ENCODE results near the gene POLE2. TPM values are rescaled to one million over a fixed set of nuclear protein-coding genes. Genes with fewer than 3 reads are reported as not detected.
"Not testable (repeated sequence)": the region's sequence is repeated elsewhere in the genome, so short reads cannot be mapped to it uniquely, and the experiment has no call there.

The POLE2 gene
- total RNA-seq, 1 experiment from 2014 or later, result 11.5 TPM

- CTCF ChIA-PET, result no interaction called here
- no TSS peak for BruUV-seq (replicated peaks)
- intact Hi-C loops (cut with micrococcal nuclease; ENCODE audit: unreplicated experiment), result no loop called here
Observed at GRCh38 chr14:49732896-49733295, 44.9 kb upstream of the POLE2 start.

DNA sequence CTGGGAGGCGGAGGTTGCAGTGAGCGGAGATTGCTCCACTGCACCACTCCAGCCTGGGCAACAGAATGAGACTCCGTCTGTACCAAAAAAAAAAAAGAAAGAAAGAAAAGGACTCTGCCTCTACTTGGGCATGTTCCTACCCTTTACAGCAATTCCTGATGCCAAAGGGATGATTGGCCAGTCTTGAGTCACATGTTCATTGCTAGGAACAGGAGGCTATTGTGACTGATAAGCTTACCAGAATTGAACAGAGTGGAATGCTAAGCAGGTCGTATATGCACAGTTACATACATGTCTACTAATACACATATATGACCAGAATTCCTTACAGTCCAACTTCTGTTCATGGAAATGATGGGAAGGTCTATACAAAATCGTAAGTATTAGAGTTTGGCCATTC is 39.2 kb upstream of the POLE2 start:
- TF ChIP-seq EZH2 (IDR thresholded peaks at IDR 0.05; ENCODE audit: low read depth), result no peak
- TF ChIP-seq, protein P1, sequence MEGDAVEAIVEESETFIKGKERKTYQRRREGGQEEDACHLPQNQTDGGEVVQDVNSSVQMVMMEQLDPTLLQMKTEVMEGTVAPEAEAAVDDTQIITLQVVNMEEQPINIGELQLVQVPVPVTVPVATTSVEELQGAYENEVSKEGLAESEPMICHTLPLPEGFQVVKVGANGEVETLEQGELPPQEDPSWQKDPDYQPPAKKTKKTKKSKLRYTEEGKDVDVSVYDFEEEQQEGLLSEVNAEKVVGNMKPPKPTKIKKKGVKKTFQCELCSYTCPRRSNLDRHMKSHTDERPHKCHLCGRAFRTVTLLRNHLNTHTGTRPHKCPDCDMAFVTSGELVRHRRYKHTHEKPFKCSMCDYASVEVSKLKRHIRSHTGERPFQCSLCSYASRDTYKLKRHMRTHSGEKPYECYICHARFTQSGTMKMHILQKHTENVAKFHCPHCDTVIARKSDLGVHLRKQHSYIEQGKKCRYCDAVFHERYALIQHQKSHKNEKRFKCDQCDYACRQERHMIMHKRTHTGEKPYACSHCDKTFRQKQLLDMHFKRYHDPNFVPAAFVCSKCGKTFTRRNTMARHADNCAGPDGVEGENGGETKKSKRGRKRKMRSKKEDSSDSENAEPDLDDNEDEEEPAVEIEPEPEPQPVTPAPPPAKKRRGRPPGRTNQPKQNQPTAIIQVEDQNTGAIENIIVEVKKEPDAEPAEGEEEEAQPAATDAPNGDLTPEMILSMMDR (conservative IDR thresholded peaks at IDR 0.05), result no peak
- Histone ChIP-seq H4K20me1 (ENCODE audit: insufficient read depth) (no peaks in the 10 kb centered on the region), H3K79me2 (ENCODE audit: low read depth) (no peaks in the 10 kb centered on the region), H3K36me3 (ENCODE audit: low read depth) (no peaks in the 10 kb centered on the region), H3F3A (ENCODE audit: insufficient read depth, low read depth) (no peaks in the 10 kb centered on the region), H3K4me2 (no peak overlapping the region), H3K27me3 (ENCODE audit: insufficient read depth, low read depth) (no peaks in the 10 kb centered on the region), H3K9me2 (ENCODE audit: insufficient read depth) (no peaks in the 10 kb centered on the region), H3K4me1 (replicated peaks; ENCODE audit: insufficient read depth) (no peaks in the 10 kb centered on the region), H2AFZ (no peak overlapping the region), H3K4me3 (no peak overlapping the region), H3K27ac (no peak overlapping the region), H3K9me3 (ENCODE audit: insufficient read depth, low read depth) (no peaks in the 10 kb centered on the region)
- ChIA-PET POLR2A (ENCODE audit: unreplicated experiment) (no interaction called here), CTCF (no interaction called here)
- no TSS peak for BruUV-seq (replicated peaks)
- no peak for DNase-seq
- intact Hi-C loops (cut with micrococcal nuclease; ENCODE audit: unreplicated experiment), result no loop called here

More at GRCh38 chr14:49732896-49733295, 44.9 kb upstream of the POLE2 start:
- no peak overlapping the region for H3K4me3 ChIP-seq
- DNase-seq, result no peak
- H3K9me3 ChIP-seq (ENCODE audit: insufficient read depth, low read depth), result peaks cover 6% of the 10 kb centered on the region; the same call in 1 of the 2 replicates
- no peak overlapping the region for H3K27ac ChIP-seq
- TF ChIP-seq, protein P1 (conservative IDR thresholded peaks at IDR 0.05), result no peak
- TF ChIP-seq EZH2 (IDR thresholded peaks at IDR 0.05; ENCODE audit: low read depth), result no peak
- no peaks in the 10 kb centered on the region for H3K79me2 ChIP-seq (ENCODE audit: low read depth)
- H3K36me3 ChIP-seq (ENCODE audit: low read depth), result no peaks in the 10 kb centered on the region
- no peaks in the 10 kb centered on the region for H4K20me1 ChIP-seq (ENCODE audit: insufficient read depth)
- no peaks in the 10 kb centered on the region for H3K4me1 ChIP-seq (replicated peaks; ENCODE audit: insufficient read depth)
- no peak overlapping the region for H3K4me2 ChIP-seq
- no peaks in the 10 kb centered on the region for H3K9me2 ChIP-seq (ENCODE audit: insufficient read depth)
- H3F3A ChIP-seq (ENCODE audit: insufficient read depth, low read depth), result no peaks in the 10 kb centered on the region
- H2AFZ ChIP-seq, result no peak overlapping the region
- no peaks in the 10 kb centered on the region for H3K27me3 ChIP-seq (ENCODE audit: insufficient read depth, low read depth)
- POLR2A ChIA-PET (ENCODE audit: unreplicated experiment), result interaction anchor here (0.6 kb wide), 1 partner anchor 378 kb away, joined by 6 read pairs; no protein-coding TSS in a partner anchor

- H3K79me2 ChIP-seq (ENCODE audit: low read depth); H3K9me3 ChIP-seq (ENCODE audit: insufficient read depth, low read depth); H3K4me1 ChIP-seq (replicated peaks; ENCODE audit: insufficient read depth); H4K20me1 ChIP-seq (ENCODE audit: insufficient read depth); H3K9me2 ChIP-seq (ENCODE audit: insufficient read depth); H3K36me3 ChIP-seq (ENCODE audit: low read depth); intact Hi-C loops (cut with micrococcal nuclease; ENCODE audit: unreplicated experiment); H2AFZ ChIP-seq; BruUV-seq (replicated peaks); H3K4me2 ChIP-seq; H3K27ac ChIP-seq; POLR2A ChIA-PET (ENCODE audit: unreplicated experiment); CTCF ChIA-PET; H3K4me3 ChIP-seq; H3K27me3 ChIP-seq (ENCODE audit: insufficient read depth, low read depth); H3F3A ChIP-seq (ENCODE audit: insufficient read depth, low read depth); DNase-seq: not testable (repeated sequence)
Observed at GRCh38 chr14:49721733-49722435, 33.9 kb upstream of the POLE2 start.

- BruUV-seq (replicated peaks), result no TSS peak
- H3K27me3 ChIP-seq (ENCODE audit: insufficient read depth, low read depth), result no peaks in the 10 kb centered on the region
- no peak overlapping the region for H2AFZ ChIP-seq
- H3K4me3 ChIP-seq, result no peak overlapping the region
- TF ChIP-seq, protein P1 (conservative IDR thresholded peaks at IDR 0.05), result no peak
- H3K4me1 ChIP-seq (replicated peaks; ENCODE audit: insufficient read depth), result no peaks in the 10 kb centered on the region
- no peaks in the 10 kb centered on the region for H3K36me3 ChIP-seq (ENCODE audit: low read depth)
- H3K4me2 ChIP-seq, result no peak overlapping the region
- no peak for DNase-seq
- no peaks in the 10 kb centered on the region for H4K20me1 ChIP-seq (ENCODE audit: insufficient read depth)
- H3K9me3 ChIP-seq (ENCODE audit: insufficient read depth, low read depth), result no peaks in the 10 kb centered on the region; the same call in 1 of the 2 replicates
- intact Hi-C loops (cut with micrococcal nuclease; ENCODE audit: unreplicated experiment), result no loop called here
- H3K9me2 ChIP-seq (ENCODE audit: insufficient read depth), result no peaks in the 10 kb centered on the region
- H3K79me2 ChIP-seq (ENCODE audit: low read depth), result no peaks in the 10 kb centered on the region
- ChIA-PET CTCF (no interaction called here), POLR2A (ENCODE audit: unreplicated experiment) (no interaction called here)
- H3F3A ChIP-seq (ENCODE audit: insufficient read depth, low read depth), result no peaks in the 10 kb centered on the region
- no peak overlapping the region for H3K27ac ChIP-seq
Observed at GRCh38 chr14:49720744-49721143, 32.7 kb upstream of the POLE2 start.

DNA sequence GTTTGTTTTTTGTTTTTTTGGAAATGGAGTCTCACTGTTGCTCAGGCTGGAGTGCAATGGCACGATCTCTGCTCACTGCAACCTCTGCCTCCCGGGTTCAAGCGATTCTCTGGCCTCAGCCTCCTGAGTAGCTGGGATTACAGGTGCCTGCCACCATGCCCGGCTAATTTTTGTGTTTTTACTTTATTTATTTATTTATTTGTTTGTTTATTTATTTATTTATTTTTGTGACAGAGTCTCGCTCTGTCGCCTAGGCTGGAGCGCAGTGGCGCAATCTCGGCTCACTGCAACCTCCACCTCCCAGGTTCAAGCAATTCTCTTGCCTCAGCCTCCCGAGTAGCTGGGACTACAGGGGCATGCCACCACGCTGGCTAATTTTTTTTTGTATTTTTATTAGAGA is 23.0 kb upstream of the POLE2 start:
- H3K9me3 ChIP-seq (ENCODE audit: insufficient read depth, low read depth); H3F3A ChIP-seq (ENCODE audit: insufficient read depth, low read depth); H3K4me3 ChIP-seq; H3K4me1 ChIP-seq (replicated peaks; ENCODE audit: insufficient read depth); H3K27ac ChIP-seq; H2AFZ ChIP-seq; H3K4me2 ChIP-seq; H3K27me3 ChIP-seq (ENCODE audit: insufficient read depth, low read depth); POLR2A ChIA-PET (ENCODE audit: unreplicated experiment); H3K79me2 ChIP-seq (ENCODE audit: low read depth); H3K9me2 ChIP-seq (ENCODE audit: insufficient read depth); H4K20me1 ChIP-seq (ENCODE audit: insufficient read depth); DNase-seq; CTCF ChIA-PET; H3K36me3 ChIP-seq (ENCODE audit: low read depth); intact Hi-C loops (cut with micrococcal nuclease; ENCODE audit: unreplicated experiment); BruUV-seq (replicated peaks): not testable (repeated sequence)
